KBM-7 (cell line): ENCODE measurements around the gene C1QTNF3.
A peak's percentile ranks its signal among the peaks of the same experiment; 100 is the strongest.

Experiments used
- DNase-seq: peaks from one replicate; pipeline ENCODE4 v3.0.0-alpha.2; 2015
- in situ Hi-C: fragments of 300-500 bp; cut with MboI; formaldehyde crosslinking; loops from 2 replicates; pipeline ENCODE4 v1.14.3; 2020; ENCODE audit warnings: low sequenced_read_pairs, low pct_unique_long_range_greater_than_20kb, mixed read lengths

C1QTNF3 gene

GRCh38 chr5:34053571-34054399 lies 10.8 kb upstream of the C1QTNF3 start:
- in situ Hi-C loops = no loop called here
- DNase-seq = no peak

- in situ Hi-C loops = no loop called here
- no peak for DNase-seq
These were observed 10.1 kb upstream of the C1QTNF3 start for GRCh38 chr5:34053133-34053532.

GRCh38 chr5:34051374-34051980 lies 8.5 kb upstream of the C1QTNF3 start:
- no peak for DNase-seq
- in situ Hi-C loops = no loop called here

GRCh38 chr5:34047774-34048572 lies 5.0 kb upstream of the C1QTNF3 start:
- DNase-seq = peak; percentile 29
- in situ Hi-C loops = no loop called here

GRCh38 chr5:34047143-34047542 lies 4.1 kb upstream of the C1QTNF3 start:
- no peak for DNase-seq
- in situ Hi-C loops = no loop called here

GRCh38 chr5:34045996-34046395 lies 3.0 kb upstream of the C1QTNF3 start:
- in situ Hi-C loops = no loop called here
- DNase-seq = no peak

- no peak for DNase-seq
- in situ Hi-C loops = no loop called here
These were observed 2.0 kb upstream of the C1QTNF3 start for GRCh38 chr5:34045023-34045422.

- in situ Hi-C loops = no loop called here
- peak; percentile 23 for DNase-seq
These were observed 692 bp downstream of the C1QTNF3 start for GRCh38 chr5:34042321-34042720.

GRCh38 chr5:34041247-34041972 lies 1.6 kb downstream of the C1QTNF3 start:
- in situ Hi-C loops = no loop called here

GRCh38 chr5:34040472-34040871 lies 2.5 kb downstream of the C1QTNF3 start:
- in situ Hi-C loops = no loop called here
- no peak for DNase-seq

More at GRCh38 chr5:34041247-34041972, 1.6 kb downstream of the C1QTNF3 start:
- DNase-seq = no peak

GRCh38 chr5:34039398-34040157 lies 3.4 kb downstream of the C1QTNF3 start:
- no peak for DNase-seq
- in situ Hi-C loops = no loop called here

GRCh38 chr5:34038838-34039237 lies 4.2 kb downstream of the C1QTNF3 start:
- DNase-seq = no peak
- in situ Hi-C loops = no loop called here

- no peak for DNase-seq
- in situ Hi-C loops = no loop called here
These were observed 4.6 kb downstream of the C1QTNF3 start for GRCh38 chr5:34038390-34038789.

- DNase-seq = no peak
- in situ Hi-C loops = no loop called here
These were observed 5.3 kb downstream of the C1QTNF3 start for GRCh38 chr5:34037726-34038125.

GRCh38 chr5:34035756-34036155 lies 7.3 kb downstream of the C1QTNF3 start:
- in situ Hi-C loops = no loop called here
- DNase-seq = no peak

GRCh38 chr5:34034534-34035327 lies 8.3 kb downstream of the C1QTNF3 start:
- in situ Hi-C loops = no loop called here
- no peak for DNase-seq

GRCh38 chr5:34031966-34032365 lies 11.0 kb downstream of the C1QTNF3 start:
- no peak for DNase-seq
- in situ Hi-C loops = no loop called here

GRCh38 chr5:34031117-34031516 lies 11.9 kb downstream of the C1QTNF3 start:
- in situ Hi-C loops = no loop called here
- DNase-seq = no peak
